ENCODE results near the gene COCH.

- TF ChIP-seq NR3C1 (CRISPR knock-in tag; conservative IDR thresholded peaks at IDR 0.05; ENCODE audit: low read depth) = no peak
- TF ChIP-seq CTCF (IDR thresholded peaks at IDR 0.05) = no peak
- no peak for TF ChIP-seq USF2 (CRISPR knock-in tag; IDR thresholded peaks at IDR 0.05)
- no peak for TF ChIP-seq MAX (CRISPR knock-in tag; IDR thresholded peaks at IDR 0.05)
Measured at GRCh38 chr14:30921305-30921704, 46.9 kb downstream of the COCH start.

Data from WTC11 (cell line).